ENCODE data around the gene S100A5.

Gene S100A5

DNA sequence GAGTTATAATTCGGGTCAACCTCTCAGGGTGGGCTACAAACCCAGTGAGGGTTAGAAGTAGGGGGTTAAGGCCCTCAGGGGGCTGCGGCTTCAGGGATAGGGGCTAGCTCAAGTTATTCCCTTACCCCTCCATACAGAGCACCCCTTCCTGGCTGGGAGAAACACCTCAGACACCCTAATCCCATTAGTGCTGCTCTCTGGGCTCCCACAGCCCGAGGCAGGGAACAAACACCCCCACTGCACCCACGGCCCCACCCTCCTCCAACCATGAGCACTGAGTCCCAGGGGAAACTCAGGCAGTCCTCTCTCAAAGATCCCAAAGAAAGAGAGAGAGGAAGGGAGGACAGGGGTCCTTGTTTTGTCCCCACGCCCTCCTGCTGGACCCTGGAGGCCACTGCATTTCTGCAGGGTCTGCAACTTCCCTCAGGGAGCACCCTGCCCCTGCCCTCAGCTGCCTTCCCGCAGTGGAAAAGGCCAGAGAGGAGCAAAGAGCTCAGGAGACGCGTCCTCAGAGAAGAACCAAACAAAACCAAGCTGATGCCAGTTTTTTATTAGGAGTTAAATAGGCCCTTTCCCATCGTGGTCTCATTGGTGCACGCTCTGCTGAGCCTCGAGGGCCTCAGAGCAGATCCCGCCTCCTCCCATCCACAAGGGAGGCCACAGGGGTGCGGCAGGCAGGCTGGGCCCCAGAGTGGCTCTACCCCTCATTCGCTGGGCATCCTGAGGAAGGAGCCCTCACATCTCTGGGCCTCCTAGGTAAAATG lies 6.2 kb upstream of the S100A5 start:
- no peak for DNase-seq

DNA sequence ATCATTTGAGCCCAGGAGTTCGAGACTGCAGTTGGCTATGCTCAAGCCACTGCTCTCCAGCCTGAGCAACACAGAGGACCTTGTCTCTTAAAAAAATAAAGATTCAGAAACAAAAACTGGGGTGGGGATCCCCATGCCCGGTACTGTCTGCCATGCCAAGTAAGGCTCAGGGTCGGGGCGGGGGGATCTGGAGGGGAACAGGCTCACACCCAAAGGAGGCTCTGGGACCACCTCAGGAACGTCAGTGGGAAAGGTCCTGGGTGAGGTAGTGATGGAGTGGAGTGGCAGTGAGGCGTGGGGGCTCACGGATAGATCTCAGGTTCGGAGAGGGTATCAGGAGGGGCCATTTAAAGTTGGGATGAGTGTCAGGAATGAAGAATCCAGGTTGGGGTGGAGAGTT lies 5.6 kb upstream of the S100A5 start:
- DNase-seq: no peak

DNA sequence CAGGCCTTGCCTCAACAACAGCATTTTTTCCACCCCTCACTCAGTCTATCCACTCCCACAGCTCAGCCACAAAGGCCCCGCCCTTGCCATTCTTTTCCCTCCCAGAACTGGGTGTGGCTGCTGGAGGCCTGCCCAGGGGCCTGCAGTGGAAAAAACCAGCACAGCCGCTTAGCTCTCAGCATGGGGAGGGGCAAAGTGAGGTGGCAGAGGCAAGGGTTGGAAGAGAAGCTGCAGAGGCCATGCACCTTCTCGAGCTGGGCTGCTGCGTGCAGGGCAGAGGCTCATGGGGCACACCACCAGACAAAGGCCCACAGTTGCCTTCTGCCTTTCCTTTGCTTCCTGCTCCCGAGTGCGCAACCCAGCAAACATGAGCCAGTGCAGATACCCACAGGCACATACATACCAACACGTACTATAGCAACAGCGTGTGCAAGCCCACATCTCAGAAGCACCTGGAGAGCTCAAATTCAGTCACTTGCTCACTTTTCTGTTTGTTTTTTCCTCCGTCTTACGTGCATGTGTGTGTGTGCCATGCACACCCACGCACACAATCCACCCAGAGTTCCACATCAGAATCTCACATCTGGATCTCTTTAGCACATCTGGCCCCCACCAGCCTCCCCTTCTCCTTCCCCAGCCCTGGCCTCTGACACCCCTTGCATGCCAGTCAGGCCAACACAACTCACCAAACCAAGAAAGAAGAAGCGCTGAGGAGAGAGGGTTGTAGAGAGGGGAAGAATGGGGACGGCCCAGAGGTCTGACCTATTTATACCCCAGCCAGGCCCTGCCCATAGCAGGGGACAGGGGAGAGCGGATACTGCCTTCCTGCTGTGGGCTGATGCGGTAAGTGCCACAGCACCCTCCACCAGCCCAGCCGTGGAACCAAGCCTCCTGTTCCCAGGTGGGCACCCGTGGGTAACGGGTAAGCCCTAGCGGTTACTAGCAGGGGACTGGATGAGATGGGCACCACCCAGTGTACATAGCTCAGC lies 4.6 kb upstream of the S100A5 start, which contains the start of gene S100A4:
S100A4 (minus strand) TSS at position 740 of the 989 bp plus-strand sequence. CDS start 1,012 bp downstream, outside the sequence.
- DNase-seq: no peak

DNA sequence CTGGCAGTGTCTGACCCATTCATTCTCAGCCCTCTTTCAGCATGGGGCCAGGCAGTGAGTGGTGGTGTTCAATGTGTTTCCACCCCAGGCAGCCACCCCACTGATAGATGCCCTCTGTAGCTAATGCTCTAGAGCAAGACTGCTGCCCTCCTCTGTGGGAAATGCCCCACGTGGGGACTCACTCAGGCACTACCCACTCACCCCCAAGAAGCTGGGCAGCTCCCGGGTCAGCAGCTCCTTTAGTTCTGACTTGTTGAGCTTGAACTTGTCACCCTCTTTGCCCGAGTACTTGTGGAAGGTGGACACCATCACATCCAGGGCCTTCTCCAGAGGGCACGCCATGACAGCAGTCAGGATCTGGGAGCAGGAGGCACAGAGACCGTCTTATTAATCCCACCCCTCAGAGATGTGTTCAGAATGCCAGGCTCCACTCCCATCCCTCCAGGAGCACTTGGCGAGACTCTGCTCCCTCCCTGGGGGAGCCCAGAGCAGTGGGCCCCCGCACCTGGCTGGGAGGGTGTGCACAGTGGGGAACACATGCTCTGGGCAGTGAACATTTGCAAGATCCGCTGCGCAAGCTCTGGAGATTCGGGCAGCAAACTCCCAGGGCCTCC lies 3.8 kb upstream of the S100A5 start:
- DNase-seq: no peak

DNA sequence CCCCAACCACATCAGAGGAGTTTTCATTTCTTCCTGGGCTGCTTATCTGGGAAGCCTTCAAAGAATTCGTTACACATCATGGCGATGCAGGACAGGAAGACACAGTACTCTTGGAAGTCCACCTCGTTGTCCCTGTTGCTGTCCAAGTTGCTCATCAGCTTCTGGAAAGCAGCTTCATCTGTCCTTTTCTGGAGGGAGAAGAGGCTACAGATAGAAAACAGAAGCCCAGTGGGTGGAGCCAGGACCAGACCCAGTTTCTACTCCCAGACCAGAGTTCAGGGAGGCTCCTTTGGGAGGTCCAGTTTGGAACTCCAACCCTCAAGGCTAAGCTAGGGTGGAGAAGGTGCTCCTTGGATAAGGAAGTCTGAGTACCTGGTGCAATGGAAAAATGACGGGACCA lies 3.0 kb upstream of the S100A5 start:
- DNase-seq: no peak

DNA sequence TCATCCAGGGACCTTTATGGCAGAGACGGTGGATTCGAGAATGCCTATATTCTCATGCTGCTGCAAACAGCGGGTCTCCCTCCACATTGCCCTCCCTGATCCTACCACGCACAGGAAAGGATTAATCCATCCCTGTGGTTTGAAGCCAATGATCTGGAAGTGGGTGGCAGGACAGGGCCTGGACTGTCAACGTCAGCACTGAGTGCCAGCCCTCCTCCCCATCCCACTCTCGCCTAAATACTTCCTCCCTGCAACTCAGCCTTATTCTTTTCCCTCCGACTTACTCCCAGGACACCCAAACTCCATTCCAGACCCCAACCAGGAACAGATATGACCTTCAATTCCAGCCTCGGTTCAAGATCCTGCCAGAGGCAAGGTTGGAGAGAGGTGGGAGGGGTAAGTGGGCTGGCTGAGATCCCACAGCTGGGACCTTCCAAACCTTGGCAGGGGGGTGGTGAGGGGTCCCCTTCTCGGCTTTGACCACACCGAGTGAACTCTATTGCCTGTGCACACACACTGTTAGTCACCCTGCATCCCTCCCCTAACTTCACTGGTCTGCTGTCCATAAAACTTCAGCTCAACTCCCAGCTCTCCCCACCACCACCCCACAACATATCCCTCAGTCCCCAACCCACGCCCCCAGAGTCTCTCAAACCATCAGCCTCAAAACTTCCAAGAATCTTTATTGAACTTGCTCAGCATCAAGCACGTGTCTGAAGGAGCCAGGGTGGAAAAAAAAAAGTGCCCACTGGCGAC lies 2.4 kb upstream of the S100A5 start:
- no peak for DNase-seq

DNA sequence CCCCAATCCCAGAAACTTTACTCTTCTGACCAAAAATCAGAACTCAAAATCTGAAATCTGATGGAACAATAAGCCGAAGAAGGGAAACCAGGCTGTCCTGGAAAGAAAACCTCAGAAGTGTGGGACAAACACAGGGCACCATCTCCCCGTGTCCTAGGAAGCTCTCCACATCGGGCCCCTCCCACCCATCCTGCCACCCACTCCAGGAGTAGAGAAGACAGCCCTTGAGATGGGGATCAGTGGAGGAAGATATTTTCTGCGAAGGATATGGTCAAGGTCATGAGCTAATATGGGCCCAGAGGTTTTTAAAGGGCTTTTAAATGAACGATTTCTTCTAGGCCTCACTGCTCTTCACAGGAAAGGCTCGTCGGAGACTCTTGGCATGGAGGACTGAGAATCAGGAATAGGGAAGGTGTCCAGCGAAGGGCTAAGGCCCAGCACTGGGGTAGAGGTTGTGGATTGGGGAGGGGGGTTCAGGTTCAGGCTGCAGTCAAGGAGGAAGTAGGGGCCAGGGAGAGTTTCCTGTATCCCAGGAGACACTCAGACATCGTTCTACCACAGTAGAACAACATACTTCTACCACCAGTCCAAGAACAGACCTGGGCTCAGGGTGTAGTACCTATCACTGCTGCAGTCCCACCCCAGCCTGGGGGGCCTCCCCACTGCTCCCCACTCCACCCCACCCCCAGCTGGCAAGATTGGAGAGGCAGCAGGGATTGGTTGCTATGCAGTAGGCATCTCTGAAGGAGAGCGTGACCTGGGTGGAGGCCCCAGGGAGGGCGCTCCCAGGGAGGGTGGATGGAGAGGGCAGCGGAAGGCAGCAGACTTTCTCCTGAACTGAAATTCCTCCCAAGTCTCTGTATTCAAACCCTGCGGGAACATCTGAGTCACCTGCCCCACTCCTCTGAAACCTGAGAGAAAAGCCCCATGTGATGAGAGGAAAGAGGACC lies 1.2 kb upstream of the S100A5 start:
- no peak for DNase-seq

DNA sequence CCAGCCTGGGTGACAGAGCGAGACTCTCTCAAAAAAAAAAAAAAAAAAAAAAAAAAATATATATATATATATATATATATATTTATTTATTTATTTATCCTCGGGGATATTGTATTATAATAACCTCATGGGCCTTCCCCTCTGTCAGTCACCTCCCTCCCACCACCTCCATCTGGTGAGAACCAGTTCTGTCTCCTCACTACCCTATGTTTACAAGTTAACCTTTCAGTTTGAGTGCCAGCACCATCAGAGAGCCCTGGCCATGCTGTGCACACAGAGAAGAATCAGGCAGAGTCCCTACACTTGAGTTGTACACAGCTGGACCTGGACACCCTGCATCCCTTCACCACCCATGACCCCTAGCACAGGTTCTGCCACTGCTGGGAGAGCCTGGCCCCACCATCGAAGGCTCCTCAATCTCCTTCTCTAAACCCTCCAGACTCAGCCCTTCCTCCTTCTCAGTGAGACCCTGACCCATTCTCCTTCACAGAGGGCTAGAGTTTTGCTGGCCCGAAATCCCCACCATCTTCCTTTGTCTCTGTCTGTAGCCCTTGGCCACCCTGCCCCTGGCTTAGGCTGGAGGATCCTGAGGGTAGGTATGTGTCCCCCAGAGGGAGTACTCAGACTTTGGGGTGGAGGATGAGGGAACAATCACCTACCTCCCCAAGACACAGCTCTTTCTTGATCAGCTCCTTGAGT lies 1.2 kb downstream of the S100A5 start:
- no peak for DNase-seq

DNA sequence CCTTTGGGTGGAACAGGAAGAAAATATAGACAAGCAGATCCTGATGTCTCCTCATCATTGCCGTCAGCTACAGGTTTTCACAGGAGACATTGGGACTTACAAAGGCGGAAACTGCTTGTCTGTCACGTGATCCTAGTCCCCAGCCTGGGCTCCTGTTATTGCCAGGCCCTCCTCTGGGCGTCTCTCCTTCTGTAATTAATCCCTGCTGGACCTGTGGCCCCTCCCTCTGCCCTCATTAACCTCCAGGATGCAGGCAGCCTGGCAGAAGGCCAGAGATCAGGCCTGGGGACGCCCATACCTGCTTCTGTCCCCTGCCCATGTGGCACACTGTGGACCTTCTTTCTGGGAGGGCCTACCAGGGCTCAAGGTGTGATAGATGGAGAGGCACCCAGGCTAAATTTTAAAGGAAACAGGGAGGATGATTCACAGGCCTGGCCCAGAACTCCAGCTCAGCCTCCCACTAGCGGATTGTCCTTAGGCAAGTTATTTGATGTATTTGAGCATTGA lies 2.4 kb downstream of the S100A5 start:
- no peak for DNase-seq

DNA sequence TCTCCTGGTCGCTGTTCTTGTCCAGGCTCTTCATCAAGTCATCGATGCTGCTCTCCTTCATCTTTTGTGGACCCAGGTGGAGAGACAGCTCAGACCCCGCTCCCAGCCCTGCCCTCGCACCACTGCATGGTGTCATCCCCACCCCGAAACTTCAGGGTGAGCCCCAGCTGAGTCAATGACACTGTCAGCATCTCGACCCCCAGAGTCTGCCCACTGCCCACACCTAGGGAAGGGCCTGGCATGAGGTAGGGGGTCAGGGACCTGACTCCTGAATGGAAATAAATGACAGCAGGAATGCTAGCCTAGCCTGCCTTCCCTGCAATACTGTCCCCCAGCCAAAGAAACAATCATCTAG lies 3.4 kb downstream of the S100A5 start:
- no peak for DNase-seq

DNA sequence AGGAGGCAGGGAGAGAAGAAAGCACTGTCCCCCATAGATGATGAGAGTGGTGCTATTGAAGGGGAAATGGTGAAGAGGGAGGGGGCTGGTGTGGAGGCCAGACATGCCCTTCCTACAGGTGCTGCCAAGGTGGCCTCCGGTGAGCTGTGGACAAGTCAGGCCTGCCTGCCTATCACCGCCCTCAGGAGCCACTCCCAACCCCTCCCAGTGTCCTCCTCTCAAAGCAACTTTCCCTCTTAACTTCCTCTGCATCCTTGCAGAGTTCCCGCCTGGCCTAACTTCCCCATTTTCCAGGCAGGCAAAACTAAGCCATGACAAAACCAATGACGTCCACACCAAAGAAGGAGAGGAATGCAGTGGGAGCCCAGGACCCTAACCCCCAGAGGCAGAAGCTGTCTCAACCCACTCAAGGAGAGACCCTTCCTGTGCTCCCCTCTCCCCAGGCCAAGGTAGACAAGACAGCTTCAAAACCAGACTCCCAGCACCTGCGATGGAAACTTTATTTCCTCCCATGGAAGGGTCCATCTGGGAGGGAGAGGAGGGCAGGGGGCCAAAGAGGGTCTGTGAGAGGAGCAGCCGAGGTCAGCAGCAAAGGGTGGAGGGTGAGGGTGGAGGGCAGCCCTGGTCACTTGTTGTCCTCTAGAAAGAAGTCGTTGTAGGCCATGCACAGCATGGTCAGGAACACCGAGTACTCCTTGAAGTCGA lies 3.9 kb downstream of the S100A5 start:
- no peak for DNase-seq

DNA sequence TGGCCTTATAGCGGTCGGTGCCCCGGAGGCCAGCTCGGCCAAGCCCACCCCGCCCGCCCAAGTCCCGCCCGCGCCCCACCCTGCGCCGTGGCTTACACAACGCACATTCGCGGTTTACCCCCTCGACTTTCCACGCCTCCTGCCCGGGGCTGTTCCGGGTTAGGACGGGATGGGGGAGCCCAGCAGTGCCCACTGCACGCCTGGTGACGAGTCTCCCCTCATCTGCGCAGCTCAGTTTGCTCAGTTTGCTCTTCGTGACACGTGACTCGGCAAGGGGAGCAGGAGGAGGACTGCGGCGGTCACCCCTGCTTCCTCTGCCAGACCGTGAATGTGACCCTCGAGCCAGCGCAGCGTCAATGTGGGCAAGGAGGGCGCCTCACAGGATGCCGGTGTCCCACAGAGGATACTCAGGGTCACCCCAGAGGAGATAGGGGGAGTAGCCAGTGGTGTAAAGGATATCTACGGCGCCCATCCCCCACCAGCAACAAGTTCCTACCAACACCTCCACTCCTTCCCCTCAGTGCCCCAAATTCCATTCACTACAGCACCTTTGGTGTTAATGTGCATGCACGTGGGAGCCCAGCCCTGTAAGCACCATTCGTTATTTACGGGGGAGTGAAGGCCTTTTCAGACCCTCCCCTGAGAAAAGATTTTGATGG lies 4.6 kb downstream of the S100A5 start:
- DNase-seq: peak; percentile 18

DNA sequence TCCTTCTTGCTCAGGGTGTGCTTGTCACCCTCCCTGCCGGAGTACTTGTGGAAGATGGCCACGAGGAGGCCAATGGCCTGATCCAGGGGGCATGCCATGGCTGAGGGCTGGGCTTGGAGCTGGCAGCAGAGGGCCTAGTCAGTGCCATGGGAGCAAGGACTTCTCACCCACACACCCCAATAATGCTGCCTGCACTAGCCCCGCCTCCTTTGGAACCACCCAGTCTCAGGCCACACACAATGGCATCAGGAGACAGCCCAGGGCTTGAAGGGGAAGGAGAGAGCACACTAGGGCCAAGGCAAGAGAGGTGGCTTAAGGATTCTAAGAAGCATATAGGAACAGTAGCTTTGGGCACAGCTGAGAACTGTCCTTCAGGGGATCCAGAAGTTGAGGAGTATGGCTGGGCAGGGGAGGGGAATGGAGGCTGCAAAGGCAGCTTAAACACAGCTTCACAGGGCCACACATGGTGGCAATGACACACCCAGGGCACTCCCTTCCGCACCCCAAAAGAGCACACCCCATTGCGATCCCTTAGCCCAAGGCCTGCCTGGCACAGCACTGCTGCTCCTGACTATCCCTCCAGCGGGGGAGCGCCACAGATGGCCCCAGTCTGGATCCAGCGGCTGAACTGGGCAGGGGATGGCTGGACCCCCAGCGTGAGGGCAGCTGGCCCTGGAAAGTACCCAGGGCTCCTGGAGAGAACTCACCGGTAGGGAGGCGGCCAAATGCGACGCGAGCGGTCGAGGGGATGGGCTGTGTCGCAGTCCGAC lies 5.3 kb downstream of the S100A5 start, which contains the start of gene S100A6:
S100A6 (minus strand) TSS at position 750 of the 770 bp plus-strand sequence; CDS start at position 98, 652 bp downstream.
- no peak for DNase-seq

DNA sequence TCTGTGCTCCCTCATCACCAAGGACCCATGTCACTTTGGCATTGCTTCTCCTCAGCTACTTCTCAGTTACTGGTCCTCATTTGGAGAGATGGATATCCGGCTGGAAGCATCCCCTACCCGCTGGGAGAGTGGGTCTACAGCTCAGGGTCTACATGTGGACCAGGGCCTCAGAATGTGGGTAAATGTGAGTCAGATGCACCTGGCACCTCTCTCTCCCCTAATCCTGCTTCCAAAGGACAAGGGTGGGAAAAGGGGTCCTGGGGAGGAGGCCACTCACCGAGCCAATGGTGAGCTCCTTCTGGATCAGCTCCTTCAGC lies 5.9 kb downstream of the S100A5 start:
- no peak for DNase-seq

DNA sequence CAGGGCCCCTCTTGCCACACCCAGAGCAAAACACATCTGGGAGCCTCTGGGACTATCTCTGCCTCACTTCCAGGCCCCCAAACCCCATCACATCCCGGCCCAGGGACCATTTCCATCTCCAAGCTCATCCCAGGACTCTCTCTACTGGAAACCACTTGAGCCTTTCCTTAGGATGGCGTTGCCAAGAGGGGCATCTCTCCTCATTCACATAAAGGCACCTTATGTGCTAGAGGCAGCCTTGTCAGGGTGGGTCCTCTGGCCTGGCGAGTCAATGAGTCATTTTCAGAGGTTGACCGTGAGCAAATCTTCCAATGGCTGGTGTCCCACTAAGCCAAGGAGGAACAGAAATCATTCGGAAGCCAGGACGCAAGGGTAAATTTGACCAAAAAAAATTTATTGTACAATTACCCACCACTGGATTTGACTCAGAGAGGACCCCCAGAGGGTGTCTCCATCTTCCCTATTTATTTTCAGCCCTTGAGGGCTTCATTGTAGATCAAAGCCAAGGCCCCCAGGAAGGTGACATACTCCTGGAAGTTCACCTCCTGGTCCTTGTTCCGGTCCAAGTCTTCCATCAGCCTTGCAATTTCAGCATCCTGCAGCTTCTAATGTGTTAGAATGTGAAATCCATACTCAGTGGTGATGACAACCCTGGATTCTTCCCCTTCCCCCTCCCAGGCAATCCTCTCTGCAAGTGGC lies 6.4 kb downstream of the S100A5 start:
- no peak for DNase-seq

DNA sequence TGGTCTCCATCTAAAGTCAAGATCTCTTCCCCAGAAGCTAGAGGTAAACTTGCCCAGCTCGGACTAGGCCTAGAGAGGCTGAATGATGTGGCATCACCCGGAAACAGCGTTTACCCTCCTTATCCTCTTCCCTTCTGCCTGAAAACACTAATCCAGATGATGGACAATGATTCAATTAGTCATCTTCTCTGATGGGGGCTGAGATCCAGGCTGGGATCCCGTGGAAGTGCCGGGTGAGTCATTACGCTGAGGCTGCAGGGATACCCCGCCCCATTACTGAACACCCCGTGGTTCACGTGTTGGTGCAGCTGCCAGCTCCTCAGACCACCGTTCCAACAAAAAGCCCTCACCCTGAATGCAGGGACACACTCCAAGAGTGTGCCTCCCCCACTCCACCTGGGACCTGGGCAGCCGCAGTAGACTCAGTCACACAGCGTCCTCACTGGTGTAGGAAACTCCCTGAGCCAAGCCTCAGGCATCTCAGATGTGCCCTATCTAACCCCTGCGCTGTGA lies 7.0 kb downstream of the S100A5 start:
- no peak for DNase-seq

DNA sequence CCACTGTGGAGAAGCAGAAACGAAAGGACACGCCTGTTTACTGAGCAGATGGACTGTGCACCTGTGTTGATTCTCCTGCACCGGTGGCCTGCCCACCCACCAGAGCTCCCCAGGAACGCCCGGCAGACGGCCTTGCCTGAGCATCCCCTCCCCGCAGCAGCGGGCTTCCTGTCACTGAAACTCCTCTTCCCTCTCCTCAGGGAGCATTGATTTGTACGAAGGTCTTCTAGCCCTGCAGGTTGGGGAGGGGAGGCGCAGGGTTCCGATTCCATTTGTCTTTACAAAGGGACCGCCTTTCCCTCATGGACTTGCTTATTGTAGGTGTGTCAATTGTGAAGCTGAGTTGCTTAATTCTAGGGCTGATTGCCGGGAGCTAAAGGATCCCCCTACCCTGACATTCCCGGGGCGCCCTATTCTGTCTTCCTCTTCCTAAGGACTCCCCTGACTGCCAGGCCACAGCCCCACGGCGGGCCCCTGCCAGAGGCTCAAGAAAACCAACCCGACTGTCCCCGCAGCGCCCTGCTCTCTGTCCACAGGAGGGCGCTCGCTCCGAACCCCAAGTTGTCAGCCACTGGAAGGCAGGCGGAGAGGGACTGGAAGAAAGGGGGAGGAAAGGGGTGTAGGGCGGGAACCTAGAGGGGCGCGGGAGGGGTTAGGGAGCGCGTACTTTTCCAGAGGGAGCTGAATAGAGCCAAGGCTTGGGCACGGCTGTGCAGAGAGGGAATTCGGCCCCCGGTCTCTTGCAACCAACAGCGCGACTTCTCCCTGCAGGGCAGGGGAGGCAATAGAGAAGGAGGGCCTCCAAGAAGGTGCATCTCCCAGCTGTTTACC lies 7.8 kb downstream of the S100A5 start:
- peak; percentile 82 for DNase-seq
